ENCODE results near the gene PTPN22.

The PTPN22 gene

DNA sequence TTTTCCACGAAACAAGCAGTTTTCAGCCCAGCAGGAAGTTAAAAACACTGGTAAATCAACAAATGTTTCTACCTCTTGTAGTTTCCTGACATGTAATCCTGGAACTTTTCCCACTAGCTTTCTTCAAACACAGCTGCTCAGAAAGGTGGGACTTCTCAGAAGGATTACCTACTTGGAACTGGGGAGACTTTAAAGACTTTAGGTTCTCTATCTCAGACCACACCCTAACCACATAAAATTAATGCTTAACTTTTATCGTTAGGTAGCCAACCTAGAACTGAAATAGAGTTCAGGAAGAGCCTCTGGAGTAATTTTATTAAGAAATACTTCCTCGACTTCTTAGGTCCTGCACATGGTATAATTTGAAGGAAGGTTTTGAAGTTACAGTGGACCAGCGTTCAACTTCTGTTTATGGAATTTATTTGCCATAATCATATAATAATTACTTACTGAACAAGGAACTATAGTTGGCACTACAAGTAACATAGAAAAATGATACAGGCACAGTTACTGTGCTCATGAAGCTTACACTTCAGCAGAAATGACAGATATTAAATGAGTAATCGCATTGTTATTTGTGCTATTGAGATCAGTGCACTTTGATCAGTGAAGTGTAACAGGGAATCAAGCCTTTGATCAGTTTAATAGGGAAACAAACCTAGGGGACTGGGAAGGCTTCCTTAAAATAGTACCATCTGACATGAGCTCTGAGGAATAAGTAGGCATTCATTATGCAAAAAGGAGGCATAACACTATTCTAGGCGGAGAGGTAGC, 16.1 kb upstream of the PTPN22 start, which contains the start of gene BCL2L15:
Gene BCL2L15, minus strand, starts transcription at position 180 of the 774 bp plus-strand sequence. CDS start 206 bp downstream, outside the sequence.
- DNase-seq (ENCODE audit: low read depth in 3 of 3, low spot score in 1 of 3), result no peak

DNA sequence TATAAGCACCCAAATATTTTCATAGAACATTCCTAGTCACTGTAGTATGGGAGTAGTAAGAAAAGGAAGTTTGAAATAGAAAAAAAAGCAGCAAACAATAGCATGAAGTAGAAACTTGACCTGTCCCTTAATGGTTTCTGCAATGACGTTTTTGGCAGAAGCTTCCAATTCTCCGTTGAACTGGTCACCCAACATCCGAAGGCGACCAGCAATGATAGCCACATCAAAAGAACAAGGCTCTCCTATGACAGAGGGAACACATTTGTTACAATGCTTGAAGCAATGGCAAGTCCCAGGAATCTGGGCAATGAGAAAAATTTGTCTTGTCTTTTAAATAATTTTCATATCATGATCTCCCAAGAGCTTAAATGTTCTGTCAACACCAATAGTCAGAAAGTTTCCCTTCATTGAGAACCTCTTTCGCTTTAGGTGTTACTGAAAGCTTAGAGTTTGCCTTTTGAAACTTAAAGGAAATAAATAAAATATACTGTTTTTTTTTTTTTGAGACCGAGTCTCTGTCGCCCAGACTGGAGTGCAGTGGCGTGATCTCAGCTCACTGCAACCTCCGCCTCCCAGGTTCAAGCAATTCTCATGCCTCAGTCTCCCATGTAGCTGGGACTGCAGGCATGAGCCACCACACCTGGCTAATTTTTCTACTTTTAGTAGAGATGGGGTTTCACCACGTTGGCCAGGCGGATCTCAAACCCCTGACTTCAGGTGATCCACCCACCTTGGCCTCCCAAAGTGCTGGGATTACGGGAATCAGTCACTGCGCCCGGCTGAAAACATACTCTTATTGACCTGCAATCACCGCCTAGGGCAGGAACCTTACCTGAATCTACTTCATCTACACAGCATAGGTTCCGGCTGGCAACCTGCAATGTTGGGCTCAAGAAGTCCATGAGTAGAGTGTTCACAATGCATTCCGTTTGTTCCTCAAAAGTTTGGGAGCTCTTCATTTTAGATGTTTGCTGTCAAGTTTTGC, 15.2 kb upstream of the PTPN22 start:
- DNase-seq (ENCODE audit: low read depth in 3 of 3, low spot score in 1 of 3), result no peak

DNA sequence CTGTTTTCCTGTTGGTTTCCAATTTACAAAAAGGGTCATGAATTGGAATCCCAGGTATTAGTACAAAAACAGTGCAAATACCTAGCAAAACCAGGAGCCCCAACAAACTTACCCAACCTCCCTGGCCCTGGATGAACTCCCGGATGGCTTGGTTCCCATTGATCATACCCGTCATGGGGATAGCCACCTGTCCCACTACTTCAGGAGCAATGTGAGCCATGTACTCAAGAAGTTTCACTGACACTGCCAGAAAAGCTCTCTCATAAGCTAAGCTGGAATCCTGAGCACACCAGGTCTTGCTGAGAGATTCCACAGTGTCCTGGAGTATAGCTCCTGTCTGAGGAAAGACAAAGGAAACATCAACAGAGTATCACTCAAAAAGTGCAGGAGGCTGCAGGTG, 10.1 kb upstream of the PTPN22 start:
- no peak for DNase-seq (ENCODE audit: low read depth in 3 of 3, low spot score in 1 of 3)

DNA sequence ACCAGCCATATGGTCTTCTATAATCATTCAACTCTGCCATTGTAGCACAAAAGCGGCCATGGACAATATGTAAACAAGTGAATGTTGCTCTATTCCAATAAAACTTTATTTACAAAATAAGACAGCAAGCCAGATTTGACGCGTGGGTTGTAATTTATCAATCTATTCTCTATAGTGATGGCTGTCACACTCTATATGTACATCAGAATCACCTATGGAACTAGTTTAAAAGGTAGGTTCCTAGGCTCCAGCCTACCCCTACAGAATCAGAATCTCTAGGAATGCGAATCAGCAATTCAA, 8.2 kb upstream of the PTPN22 start:
- no peak for DNase-seq (ENCODE audit: low read depth in 3 of 3, low spot score in 1 of 3)

DNA sequence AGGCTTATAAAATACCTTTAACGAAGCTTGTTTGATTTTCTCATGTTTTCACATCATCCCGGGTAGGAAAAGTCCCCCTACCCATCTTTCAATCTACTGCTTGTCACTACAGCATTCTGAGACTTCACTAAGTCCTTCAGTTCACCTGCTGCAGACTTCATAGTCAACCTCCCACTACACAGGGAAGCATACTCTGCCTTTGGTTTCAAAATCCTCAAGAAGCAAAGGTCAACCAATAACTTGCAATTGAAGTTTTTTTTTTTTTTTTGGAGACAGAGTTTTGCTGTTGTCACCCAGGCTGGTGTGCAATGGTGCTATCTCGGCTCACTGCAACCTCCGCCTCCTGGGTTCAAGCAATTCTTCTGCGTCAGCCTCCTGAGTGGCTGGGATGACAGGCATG, 4.7 kb upstream of the PTPN22 start:
- DNase-seq (ENCODE audit: low read depth in 3 of 3, low spot score in 1 of 3), result no peak

DNA sequence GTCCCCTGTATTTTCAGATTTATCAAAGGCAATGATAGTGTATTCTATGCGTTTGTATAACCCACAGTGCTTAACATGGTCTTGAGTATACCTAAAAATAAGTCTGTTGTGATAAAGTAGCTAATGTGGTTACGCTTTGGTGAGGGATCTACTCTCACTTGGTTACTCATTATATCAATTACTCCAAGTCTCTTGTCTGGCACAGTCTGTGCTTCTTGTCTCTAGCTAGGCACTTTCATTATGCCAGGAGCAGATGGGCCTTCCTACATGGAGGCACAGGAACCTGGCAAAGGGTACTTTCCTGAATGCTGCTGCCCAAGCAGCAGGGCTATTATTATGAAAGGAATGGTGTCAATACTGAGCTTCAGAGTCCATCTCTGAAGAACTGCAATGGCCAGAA, 4.2 kb upstream of the PTPN22 start:
- no peak for DNase-seq (ENCODE audit: low read depth in 3 of 3, low spot score in 1 of 3)

DNA sequence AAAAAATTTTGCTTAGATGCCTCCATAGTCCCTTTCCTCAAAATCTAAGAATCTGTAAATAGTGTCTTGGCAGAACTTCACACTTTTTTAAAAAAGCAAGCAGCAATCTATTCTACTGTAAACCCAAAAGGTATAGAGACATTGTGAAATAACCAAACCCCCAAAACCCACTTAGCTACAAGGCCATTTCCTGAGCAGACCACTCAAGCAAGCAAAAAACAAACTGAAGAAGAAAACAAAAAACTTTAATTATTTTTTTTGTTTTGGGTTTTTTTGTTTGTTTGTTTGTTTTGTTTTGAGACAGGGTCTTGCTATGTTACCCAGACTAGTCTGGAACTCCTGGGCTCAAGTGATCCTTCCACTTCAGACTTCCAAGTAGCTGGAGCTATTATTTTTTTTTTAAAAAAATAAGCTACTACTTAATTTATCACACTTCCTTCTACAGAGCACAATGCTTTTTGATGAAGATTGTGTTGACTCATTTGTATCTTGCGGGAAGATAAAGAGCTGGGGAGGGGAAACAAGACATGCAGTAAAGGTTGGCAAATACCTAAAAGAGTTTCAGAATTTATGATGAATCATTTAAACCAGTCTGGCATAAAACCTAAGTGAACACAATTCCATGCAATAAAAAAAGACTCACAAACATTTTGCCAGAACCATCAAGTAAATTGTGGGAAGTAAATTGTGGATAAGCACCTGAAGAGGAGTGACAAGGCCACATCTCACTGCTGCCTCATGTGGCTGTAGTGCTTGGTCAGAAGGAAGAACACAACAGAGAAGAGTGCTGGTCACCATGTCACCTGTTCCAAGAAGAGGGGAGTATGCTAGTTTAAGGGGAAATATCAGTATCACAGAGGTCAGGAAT, 2.7 kb upstream of the PTPN22 start:
- DNase-seq (ENCODE audit: low read depth in 3 of 3, low spot score in 1 of 3), result no peak

DNA sequence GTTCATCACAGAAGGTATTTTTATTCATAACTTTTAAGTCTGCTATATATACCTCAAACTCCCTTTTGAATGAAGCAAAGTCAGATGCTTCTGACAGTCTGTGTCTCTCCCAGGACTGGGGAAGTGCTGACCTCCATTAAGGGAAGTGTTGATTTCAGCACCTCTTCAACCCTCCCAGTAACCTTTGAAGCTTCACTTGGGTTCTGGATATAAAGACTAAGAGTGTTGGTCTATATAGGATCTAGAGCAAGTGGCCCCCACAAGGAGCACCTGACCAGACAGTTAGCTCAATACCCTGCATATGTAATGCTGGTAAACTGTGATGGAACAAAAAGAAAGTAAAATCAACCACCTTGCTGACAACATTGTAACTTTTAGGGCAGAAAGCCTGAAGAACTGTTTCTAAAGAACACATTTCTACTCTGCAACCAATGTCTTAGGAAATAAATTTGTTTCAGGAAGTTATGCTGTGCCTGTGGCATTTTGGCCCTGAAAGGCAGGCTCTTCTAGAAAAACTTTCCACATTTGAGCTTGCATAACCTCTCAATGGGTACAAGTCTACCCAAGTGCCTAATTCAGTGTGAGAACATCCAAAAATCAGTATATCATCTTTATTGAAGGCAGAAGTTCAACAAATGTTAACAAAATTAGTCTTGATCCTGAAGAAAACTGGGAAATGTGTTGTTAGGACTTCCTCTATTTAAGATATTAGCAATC, 865 bp upstream of the PTPN22 start:
- DNase-seq (ENCODE audit: low read depth in 3 of 3, low spot score in 1 of 3), result no peak

DNA sequence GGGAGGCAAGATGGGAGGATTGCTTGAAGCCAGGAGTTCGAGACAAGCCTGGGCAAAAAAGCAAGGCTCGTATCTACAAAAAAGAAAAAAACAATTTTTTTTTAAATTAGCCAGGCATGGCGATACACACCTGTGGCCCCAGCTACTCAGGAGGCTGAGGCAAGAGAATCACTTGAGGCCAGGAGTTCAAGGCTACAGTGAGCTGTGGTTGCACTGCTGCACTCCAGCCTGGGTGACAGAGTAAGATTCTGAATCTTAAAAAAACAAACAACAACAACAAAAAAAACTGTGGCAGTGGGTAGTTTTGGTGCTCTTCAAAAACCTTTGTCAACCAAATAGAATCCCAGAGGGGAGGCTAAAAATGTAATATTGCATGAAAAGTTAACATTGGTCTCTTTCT, 734 bp downstream of the PTPN22 start:
- no peak for DNase-seq (ENCODE audit: low read depth in 3 of 3, low spot score in 1 of 3)

DNA sequence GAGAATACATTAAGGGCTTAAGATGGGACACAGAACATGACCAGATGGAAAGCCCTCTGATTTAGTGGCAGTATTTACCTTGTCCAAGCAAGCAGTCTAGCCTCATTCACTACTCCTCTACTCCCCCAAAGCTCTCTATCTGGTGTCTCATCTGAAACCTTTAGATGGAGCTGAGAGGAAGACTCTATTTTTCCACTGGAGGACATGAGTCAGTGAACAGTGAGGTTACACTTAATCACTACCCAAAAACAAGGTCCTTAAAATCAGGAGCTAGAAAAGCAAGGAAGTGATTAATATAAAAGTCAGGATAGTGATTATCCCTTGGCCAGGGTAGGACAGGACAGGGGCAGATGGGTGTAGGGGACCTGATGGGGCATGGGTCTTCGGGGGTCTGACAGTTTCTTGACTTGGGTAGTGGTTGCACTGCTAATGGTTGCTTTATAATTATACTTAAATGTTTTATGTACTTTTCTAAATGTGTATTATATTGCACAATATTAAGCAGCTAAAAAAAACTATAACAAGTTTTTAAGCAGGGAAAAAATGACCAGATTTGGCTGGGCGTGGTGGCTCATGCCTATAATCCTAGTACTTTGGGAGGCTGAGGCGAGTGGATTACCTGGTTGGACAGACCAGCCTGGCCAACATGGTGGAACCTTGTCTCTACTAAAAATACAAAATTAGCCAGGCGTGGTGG, 3.0 kb downstream of the PTPN22 start:
- DNase-seq (ENCODE audit: low read depth in 3 of 3, low spot score in 1 of 3), result no peak

DNA sequence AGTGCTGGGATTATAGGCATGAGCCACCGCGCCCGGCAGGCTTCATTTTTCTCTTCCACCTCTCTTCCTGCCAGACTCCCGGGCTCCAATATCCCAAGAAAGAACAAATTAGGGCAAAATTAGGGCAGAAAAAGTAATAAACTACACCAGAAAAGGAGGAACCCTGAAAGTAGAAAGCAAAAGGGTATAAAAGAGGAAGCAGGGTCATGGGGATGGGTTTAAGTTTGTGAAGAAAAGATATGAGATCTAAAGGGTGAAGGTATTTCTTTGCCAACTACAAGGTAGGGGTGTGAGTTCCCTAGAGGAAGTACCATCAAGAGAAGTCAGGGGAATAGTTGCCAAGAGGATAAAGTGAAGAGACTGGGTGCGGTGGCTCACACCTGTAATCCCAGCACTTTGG, 9.9 kb downstream of the PTPN22 start:
- no peak for DNase-seq (ENCODE audit: low read depth in 3 of 3, low spot score in 1 of 3)

DNA sequence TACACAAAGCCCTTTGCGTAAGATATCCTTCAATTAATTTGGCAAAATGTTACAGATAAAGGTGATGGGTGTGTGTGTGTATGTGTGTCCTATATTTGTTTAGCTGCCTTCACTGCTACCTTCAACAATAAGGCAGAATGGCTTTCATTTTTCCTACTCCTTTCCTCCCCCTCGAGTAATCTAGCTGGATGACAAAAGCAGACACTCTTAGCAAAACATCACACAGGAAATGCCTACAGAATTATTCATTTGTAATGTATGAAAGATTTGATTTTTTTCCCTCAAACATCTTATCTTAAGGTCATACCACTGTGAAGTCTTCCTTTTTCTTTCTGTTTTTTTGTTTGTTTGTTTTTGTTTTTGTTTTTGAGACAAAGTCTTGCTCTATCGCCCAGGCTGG, 10.6 kb downstream of the PTPN22 start:
- no peak for DNase-seq (ENCODE audit: low read depth in 3 of 3, low spot score in 1 of 3)

DNA sequence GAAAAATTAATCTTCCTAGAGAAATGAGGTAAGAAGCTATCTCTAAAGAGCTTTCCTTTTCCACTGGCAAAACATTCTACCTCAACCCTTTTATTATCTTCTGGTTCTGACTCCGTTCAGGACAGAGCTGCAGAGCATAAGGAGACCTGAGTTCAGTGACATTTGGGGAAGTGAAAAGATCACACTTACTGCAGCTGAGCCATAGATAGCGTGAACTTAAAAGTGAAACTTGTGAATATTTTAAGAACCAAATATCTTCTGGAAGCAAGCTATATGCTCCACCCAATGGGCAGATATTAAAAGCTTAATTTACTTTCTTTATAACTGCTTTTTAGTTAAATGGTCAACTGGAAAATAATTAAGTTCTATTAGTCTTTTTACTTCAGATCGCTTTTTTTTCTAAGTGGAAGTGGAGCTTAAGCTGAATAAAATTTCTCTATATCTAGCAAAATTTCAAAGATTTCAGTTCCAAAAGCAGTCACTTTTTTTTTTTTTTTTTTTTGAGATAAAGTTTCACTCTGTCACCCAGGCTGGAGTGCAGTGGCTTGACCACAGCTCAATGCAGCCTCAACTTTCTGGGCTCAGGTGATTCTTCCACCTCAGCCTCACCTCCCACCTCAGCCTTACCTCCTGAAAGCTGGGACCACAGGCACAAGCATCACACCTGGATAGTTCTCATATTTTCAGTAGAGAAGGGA, 11.9 kb downstream of the PTPN22 start:
- DNase-seq (ENCODE audit: low read depth in 3 of 3, low spot score in 1 of 3), result no peak

DNA sequence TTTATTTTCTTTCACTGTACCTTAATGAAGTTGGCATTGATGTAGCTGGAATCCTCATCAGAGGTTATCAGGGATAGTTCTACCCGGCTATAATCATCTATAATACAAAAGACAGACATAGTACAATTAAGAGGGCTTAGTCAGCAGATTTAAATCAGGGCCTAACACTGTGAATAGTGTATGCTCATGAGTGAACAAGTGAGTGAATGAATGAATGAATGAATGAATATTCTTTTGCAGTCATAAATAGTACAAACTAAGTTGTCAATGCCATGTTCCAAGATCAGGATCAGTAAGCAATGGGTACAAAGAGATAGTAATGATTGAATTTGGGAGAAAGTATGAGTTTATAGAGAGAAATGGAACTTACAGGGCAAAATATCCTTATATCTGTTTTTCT, 12.5 kb downstream of the PTPN22 start:
- DNase-seq (ENCODE audit: low read depth in 3 of 3, low spot score in 1 of 3), result no peak

DNA sequence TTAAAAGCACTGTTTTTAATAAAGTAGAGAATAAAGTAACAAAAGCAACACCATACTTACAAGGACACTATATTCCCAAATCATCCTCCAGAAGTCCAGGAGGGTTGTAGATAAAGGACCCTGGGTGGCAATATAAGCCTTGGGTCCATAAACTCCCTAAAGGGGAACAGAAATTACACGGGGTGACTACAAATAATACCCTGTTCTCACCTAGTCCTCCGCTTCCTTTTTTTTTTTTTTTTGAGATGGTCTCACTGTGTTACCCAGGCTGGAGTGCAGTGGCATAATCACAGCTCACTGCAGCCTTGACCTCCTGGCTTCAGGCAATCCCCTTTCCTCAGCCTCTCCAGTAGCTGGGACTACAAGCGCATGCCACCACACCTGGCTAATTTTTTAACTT, 13.1 kb downstream of the PTPN22 start:
- DNase-seq (ENCODE audit: low read depth in 3 of 3, low spot score in 1 of 3), result no peak

DNA sequence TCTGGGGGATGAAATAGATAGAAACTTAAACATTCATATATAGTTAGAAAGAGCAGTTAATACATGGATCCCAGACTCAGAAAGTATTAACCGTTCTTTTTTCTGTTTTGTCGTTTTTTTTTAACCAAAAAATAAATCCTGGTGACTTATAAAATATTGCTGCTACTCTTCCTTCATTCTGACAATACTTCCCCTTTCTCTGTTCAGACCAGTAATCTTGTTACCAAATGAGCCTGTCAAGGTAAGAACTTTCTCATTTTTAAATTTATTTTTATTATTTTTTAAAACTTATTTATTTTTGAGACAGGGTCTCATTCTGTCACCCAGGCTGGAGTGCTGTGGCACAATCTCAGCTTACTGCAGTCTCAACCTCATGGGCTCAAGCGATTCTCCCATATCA, 13.7 kb downstream of the PTPN22 start:
- no peak for DNase-seq (ENCODE audit: low read depth in 3 of 3, low spot score in 1 of 3)

DNA sequence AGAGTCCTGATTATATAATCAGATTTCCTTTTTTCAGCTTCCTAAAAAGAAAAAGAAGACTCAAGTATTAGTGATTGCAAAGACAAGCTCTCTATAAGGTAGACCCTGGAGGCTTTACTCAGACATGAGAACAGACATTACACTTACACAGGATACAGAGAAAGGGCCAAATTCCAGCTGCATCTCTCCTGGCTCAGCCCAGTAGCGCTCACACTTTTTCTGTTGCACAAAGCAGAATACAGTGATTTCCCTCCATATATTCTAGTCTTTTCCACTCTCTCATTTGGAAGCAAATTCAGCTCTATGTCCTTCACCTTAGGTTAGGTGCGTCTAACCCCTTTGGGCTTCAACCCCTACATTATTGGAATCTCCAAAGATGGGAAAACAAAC, 15.1 kb downstream of the PTPN22 start:
- DNase-seq (ENCODE audit: low read depth in 3 of 3, low spot score in 1 of 3), result no peak

DNA sequence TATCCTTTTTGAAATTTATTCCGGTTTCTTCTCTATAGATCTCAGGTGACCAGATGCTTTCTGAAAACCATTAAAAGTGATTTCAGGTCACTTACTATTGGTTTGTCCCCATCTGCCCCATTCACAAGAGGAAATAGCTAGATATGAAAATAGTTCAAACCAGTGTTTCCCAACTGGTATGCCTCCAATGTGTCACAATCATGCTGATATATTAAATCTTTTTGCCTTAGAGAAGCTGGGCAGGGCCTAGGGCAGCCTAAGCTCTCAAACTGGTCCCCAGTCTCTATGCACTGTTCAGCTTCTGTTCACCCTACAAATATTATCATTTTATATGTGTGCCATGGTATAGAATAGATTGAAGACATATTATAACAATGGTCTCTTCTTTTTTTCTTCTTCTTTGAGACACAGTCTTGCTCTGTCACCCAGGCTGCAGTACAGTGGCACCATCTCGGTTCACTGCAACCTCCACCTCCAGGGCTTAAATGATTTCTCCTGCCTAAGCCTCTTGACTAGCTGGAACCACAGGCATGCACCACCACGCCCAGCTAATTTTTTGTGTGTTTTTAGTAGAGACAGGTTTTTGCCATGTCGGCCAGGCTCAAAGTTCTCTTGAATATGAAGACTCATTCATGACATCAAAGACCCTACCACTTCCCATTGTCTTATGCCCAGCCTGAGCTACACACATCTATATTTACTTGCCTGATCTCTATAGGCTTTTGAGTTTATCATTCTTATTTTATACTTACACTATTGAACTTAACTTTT, 15.7 kb downstream of the PTPN22 start:
- no peak for DNase-seq (ENCODE audit: low read depth in 3 of 3, low spot score in 1 of 3)

DNA sequence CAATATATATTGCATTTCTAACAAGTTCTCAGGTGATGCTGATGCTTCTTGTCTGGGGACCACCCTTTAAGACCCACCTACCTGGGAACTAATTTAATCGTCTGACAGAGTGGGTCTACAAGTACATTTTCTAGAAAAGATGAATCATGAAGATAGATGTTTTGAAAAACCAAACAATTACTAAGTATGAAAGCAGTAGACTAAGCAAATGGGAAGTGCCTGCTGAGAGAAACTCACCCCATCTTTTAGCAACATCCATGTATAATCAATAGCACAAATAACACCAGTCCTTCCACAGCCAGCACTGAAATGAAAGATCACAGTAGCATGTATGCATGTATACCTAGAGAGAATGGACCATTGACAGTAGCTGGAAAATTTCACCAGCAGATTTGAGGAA, 17.3 kb downstream of the PTPN22 start:
- DNase-seq (ENCODE audit: low read depth in 3 of 3, low spot score in 1 of 3), result no peak

Data from stimulated activated CD4-positive, alpha-beta T cell treated with anti-CD3 and anti-CD28 coated beads, TNF-alpha, amount 100 ng/mL, for 1 hour (primary cell).